GM12878 (cell line): ENCODE measurements around the gene TCF7L2. TPM values are rescaled to one million over a fixed set of nuclear protein-coding genes. Genes with fewer than 3 reads are reported as not detected.

Source experiments
- ATAC-seq: fragments of 200-7000 bp; cut with Tn5 transposase; 3 replicates; pipeline ENCODE4 v1.9.1; 2020; ENCODE audit warnings: mild to moderate bottlenecking, moderate library complexity
- BruUV-seq: library from RNA; stranded (reverse); fragments of 400-500 nt; replicated peaks from 2 replicates; lab custom pipeline; 2021; lab: Mats Ljungman, UMichigan
- CTCF ChIA-PET: fragments of 300-600 bp; sonication (Branson Sonifier 250); formaldehyde crosslinking; extraction: SDS; loops from one replicate; lab custom pipeline; 2021; ENCODE audit warnings: inconsistent platforms; lab: Yijun Ruan, JAX
- POLR2A ChIA-PET: fragments of 350-600 bp; formaldehyde crosslinking; extraction: SDS; loops from one replicate; lab custom pipeline; 2021; ENCODE audit warnings: inconsistent platforms; lab: Charles Lee
- RAD21 ChIA-PET: fragments of 300-600 bp; sonication (Branson Sonifier 250); formaldehyde crosslinking; loops from one replicate; lab custom pipeline; 2023; ENCODE audit warnings: antibody characterized with exemption; ENCODE audit not compliant: unreplicated experiment; lab: Charles Lee
- SMC1A ChIA-PET: fragments of 300-600 bp; sonication (Branson Sonifier 250); formaldehyde crosslinking; loops from one replicate; lab custom pipeline; 2023; ENCODE audit not compliant: unreplicated experiment, uncharacterized antibody; lab: Charles Lee
- DNase-seq: peaks from one replicate; pipeline ENCODE4 v3.0.0-alpha.2; 2011; ENCODE audit warnings: low read depth, low spot score
- FAIRE-seq: peaks from 3 replicates; lab custom pipeline; 2011; peaks lifted over from hg19 to GRCh38; lab: Jason Lieb, UNC
- H2AFZ ChIP-seq: 2 replicates; pipeline ENCODE4 v1.6.0; 2011; ENCODE audit warnings: low read depth, low read length, control low read depth; ENCODE audit not compliant: control insufficient read depth
- H3K27ac ChIP-seq: 2 replicates; pipeline ENCODE4 v1.5.1; 2011; ENCODE audit warnings: control low read depth; ENCODE audit not compliant: control insufficient read depth, insufficient read depth
- H3K27me3 ChIP-seq, 2 experiments: replicated peaks in 1 of 2; 2 replicates each; pipeline versions ENCODE4 v1.6.0 to v1.6.1; 2011; ENCODE audit warnings: low read length in 1 of 2; ENCODE audit not compliant: control insufficient read depth in 2 of 2, insufficient read depth in 2 of 2
- H3K36me3 ChIP-seq, 2 experiments: 2 replicates each; pipeline ENCODE4 v1.5.1; 2011; ENCODE audit warnings: low read length in 1 of 2; ENCODE audit not compliant: control insufficient read depth in 2 of 2, insufficient read depth in 2 of 2
- H3K4me1 ChIP-seq: 2 replicates; pipeline ENCODE4 v1.6.1; 2011; ENCODE audit warnings: mild to moderate bottlenecking, low read length, moderate library complexity, mixed read lengths; ENCODE audit not compliant: control insufficient read depth, insufficient read depth
- H3K4me2 ChIP-seq: 2 replicates; pipeline ENCODE4 v1.6.0; 2011; ENCODE audit warnings: control low read depth; ENCODE audit not compliant: control insufficient read depth, insufficient read depth
- H3K4me3 ChIP-seq: fragments of 200-600 bp; sonication (generic); 2 replicates; pipeline ENCODE4 v1.5.1; 2016
- H3K79me2 ChIP-seq: 2 replicates; pipeline ENCODE4 v1.6.0; 2011; ENCODE audit warnings: low read length; ENCODE audit not compliant: control insufficient read depth, insufficient read depth
- H3K9ac ChIP-seq: 2 replicates; pipeline ENCODE4 v1.8.0; 2011; ENCODE audit warnings: low read length, control low read depth, mixed read lengths; ENCODE audit not compliant: control insufficient read depth, insufficient read depth
- H3K9me3 ChIP-seq: replicated peaks from 3 replicates; pipeline ENCODE4 v1.5.1; 2011; ENCODE audit warnings: mild to moderate bottlenecking, low read length; ENCODE audit not compliant: control insufficient read depth, insufficient read depth
- H4K20me1 ChIP-seq: 2 replicates; pipeline ENCODE4 v1.6.0; 2011; ENCODE audit not compliant: control insufficient read depth, insufficient read depth
- ATF3 ChIP-seq: IDR thresholded peaks from 2 replicates; pipeline ENCODE4 v1.6.1; 2011; ENCODE audit warnings: low read depth, mild to moderate bottlenecking, low read length, moderate library complexity, borderline replicate concordance; ENCODE audit errors: extremely low read depth
- FOS ChIP-seq: IDR thresholded peaks from 3 replicates; pipeline ENCODE4 v1.6.1; 2011; ENCODE audit warnings: borderline replicate concordance; ENCODE audit not compliant: insufficient read length; ENCODE audit errors: extremely low read depth
- GATAD2B ChIP-seq: fragments of 450-650 bp; conservative IDR thresholded peaks from 2 replicates; pipeline ENCODE4 v1.6.1; 2017; ENCODE audit warnings: low read depth, mild to moderate bottlenecking, moderate library complexity
- IKZF1 ChIP-seq: fragments of 450-650 bp; conservative IDR thresholded peaks from 2 replicates; pipeline ENCODE4 v1.6.1; 2017; ENCODE audit warnings: antibody characterized with exemption, mild to moderate bottlenecking
- JUND ChIP-seq: IDR thresholded peaks from 2 replicates; pipeline ENCODE4 v1.6.1; 2012; ENCODE audit warnings: low read depth, mild to moderate bottlenecking, low read length, improper control_type of control experiment, moderate library complexity
- MTA2 ChIP-seq: fragments of 450-650 bp; IDR thresholded peaks from 2 replicates; pipeline ENCODE4 v1.6.1; 2016; ENCODE audit warnings: low read depth, mild to moderate bottlenecking, moderate library complexity
- PBX3 ChIP-seq: IDR thresholded peaks from 2 replicates; pipeline ENCODE4 v1.6.1; 2011; ENCODE audit warnings: mild to moderate bottlenecking, low read depth, low read length, moderate library complexity; ENCODE audit not compliant: insufficient replicate concordance
- POU2F2 ChIP-seq: IDR thresholded peaks from 3 replicates; pipeline ENCODE4 v1.6.1; 2011; ENCODE audit warnings: low read depth, mild to moderate bottlenecking, low read length, borderline replicate concordance
- SP1 ChIP-seq: IDR thresholded peaks from one replicate; pipeline ENCODE4 v1.6.1; 2011; ENCODE audit warnings: low read depth, low read length
- SPI1 ChIP-seq: IDR thresholded peaks from 2 replicates; pipeline ENCODE4 v1.6.1; 2011; ENCODE audit warnings: low read depth, mild to moderate bottlenecking, low read length, moderate library complexity, borderline replicate concordance; ENCODE audit not compliant: insufficient read depth
- TARDBP ChIP-seq: IDR thresholded peaks from 2 replicates; pipeline ENCODE4 v1.6.1; 2016; ENCODE audit warnings: borderline replicate concordance
- ZNF384 ChIP-seq: IDR thresholded peaks from 2 replicates; pipeline ENCODE4 v1.6.1; 2012; ENCODE audit warnings: low read depth, mild to moderate bottlenecking, low read length, improper control_type of control experiment, borderline replicate concordance
- WGBS: methylation state at CpG from one replicate; pipeline ENCODE4 v1.1.6; 2016; ENCODE audit warnings: low lambda C conversion rate; ENCODE audit not compliant: insufficient replicate concordance, insufficient coverage; ENCODE audit errors: missing lambda C conversion rate; 5-methylcytosine and 5-hydroxymethylcytosine counted together
- in situ Hi-C: fragments of 300-500 bp; cut with MboI; formaldehyde crosslinking; loops from 9 replicates; pipeline ENCODE4 v1.14.3; 2018; ENCODE audit warnings: mixed read lengths
- intact Hi-C: fragments of 100-400 bp; cut with micrococcal nuclease; formaldehyde crosslinking; loops from one replicate; pipeline ENCODE4 v1.14.2; 2022; ENCODE audit not compliant: unreplicated experiment
- polyA plus RNA-seq, 11 experiments: library from polyadenylated mRNA; depleted of rRNA in 4 of 11; unstranded in 6 of 11; stranded (reverse) in 5 of 11; fragments of >200 nt; fragmentation: Nextera tagmentation in 4 of 11; fragmentation: Illumina TruSeq in 1 of 11; extraction: Ambion mirVana in 4 of 11; extraction: Trizol in 1 of 11; gene quantifications; 1 replicate in 1 of 11; 2 replicates in 10 of 11; pipeline versions ENCODE4 v1.2.1 to v1.2.3, GENCODE V29; 2011 to 2016; ENCODE audit warnings: inconsistent platforms in 2 of 11, missing spikeins in 2 of 11, low read depth in 1 of 11
- total RNA-seq, 4 experiments: library from RNA; depleted of rRNA in 3 of 4; stranded (reverse); fragments of >200 nt in 3 of 4; fragmentation: Illumina TruSeq in 1 of 4; extraction: Trizol in 1 of 4; gene quantifications; 2 replicates each; pipeline versions ENCODE4 v1.2.1 to v1.2.3, GENCODE V29; 2013 to 2021

The TCF7L2 gene
- total and polyA plus RNA-seq, 10 of the 15 experiments (the other 5 are each of a cell fraction or from before 2014, with no cell fraction given): 0.02 to 1.1 (median 0.35) TPM; not detected in 4

GRCh38 chr10:112938808-112939482 is 11.1 kb upstream of the TCF7L2 start:
- POLR2A ChIA-PET: no interaction called here
- Histone ChIP-seq H3K4me3 (no peak overlapping the region), H3K36me3 (no peaks in the 10 kb centered on the region), H3K27ac (no peak overlapping the region), H3K27me3 (no peaks in the 10 kb centered on the region), H3K9ac (no peak overlapping the region), H3K4me1 (no peaks in the 10 kb centered on the region), H3K4me2 (no peak overlapping the region), H2AFZ (no peak overlapping the region), H3K79me2 (no peaks in the 10 kb centered on the region), H3K9me3 (no peaks in the 10 kb centered on the region), H4K20me1 (no peaks in the 10 kb centered on the region)
- SMC1A ChIA-PET: no interaction called here
- FAIRE-seq: no peak
- intact Hi-C loops: no loop called here
- DNase-seq: no peak
- in situ Hi-C loops: no loop called here
- no peak for ATAC-seq
- TF ChIP-seq JUND: no peak
- TF ChIP-seq POU2F2: no peak
- no TSS peak for BruUV-seq
- CTCF ChIA-PET: no interaction called here
- WGBS: 12% methylated on average over 6 of the region's 6 CpGs
- RAD21 ChIA-PET: no interaction called here

- ChIA-PET SMC1A (interaction anchor here (0.7 kb wide), 1 partner anchor 16 kb away, joined by 3 read pairs; no protein-coding TSS in a partner anchor), POLR2A (no interaction called here), CTCF (no interaction called here), RAD21 (no interaction called here)
- H3K36me3 ChIP-seq: no peaks in the 10 kb centered on the region
- WGBS: 58% methylated on average over 5 of the region's 5 CpGs
- H3K27ac ChIP-seq: no peak overlapping the region
- ATAC-seq (no peak), FAIRE-seq (no peak), DNase-seq (no peak)
- TF ChIP-seq SP1 (no peak), FOS (no peak), ATF3 (no peak), IKZF1 (no peak), ZNF384 (no peak), TARDBP (no peak), GATAD2B (no peak), MTA2 (no peak), PBX3 (no peak), SPI1 (no peak)
- in situ Hi-C loops: no loop called here
- H3K9ac ChIP-seq: no peak overlapping the region
- no peak overlapping the region for H2AFZ ChIP-seq
- no TSS peak for BruUV-seq
- H3K79me2 ChIP-seq: no peaks in the 10 kb centered on the region
- H3K27me3 ChIP-seq: peaks cover 0 to 8% of the 10 kb centered on the region in 2 experiments
- H4K20me1 ChIP-seq: no peaks in the 10 kb centered on the region
- no peaks in the 10 kb centered on the region for H3K9me3 ChIP-seq
- no peak overlapping the region for H3K4me3 ChIP-seq
- intact Hi-C loops: no loop called here
- H3K4me1 ChIP-seq: no peaks in the 10 kb centered on the region
- no peak overlapping the region for H3K4me2 ChIP-seq
Observed at GRCh38 chr10:112945811-112946210, 4.2 kb upstream of the TCF7L2 start.
